A204.1 (cell line): ENCODE measurements around the gene SRGAP2C.
"Not testable (repeated sequence)": the region's sequence is repeated elsewhere in the genome, so short reads cannot be mapped to it uniquely, and the experiment has no call there.

Experiments used
- FAIRE-seq: peaks from 2 replicates; lab custom pipeline; 2012; peaks lifted over from hg19 to GRCh38; lab: Jason Lieb, UNC

Gene SRGAP2C

GRCh38 chr1:121186191-121186590 lies 1.4 kb downstream of the SRGAP2C start:
- FAIRE-seq, result not testable (repeated sequence)

DNA sequence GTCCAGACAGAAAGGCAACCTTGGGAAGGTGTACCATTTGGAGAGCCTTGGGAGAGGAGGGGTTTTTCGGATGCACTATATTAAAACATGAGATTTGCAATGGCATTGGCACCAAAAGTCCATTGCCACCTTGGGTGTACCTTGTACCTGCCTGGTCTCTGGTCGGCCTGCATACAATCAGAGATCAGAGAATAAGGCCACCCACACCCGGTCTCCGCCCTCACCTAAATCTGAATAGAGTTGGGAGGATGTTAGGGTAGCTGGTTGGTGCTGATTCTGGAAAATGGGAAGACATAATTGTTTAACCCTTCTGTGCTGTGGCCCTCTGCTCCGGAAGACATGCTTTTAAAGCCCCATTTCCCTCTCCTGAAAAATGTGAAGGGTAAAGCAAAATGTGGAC lies 3.1 kb downstream of the SRGAP2C start:
- not testable (repeated sequence) for FAIRE-seq

GRCh38 chr1:121192512-121192911 lies 7.7 kb downstream of the SRGAP2C start:
- FAIRE-seq, result not testable (repeated sequence)

- not testable (repeated sequence) for FAIRE-seq
Measured at GRCh38 chr1:121197095-121197882, 12.5 kb downstream of the SRGAP2C start.

GRCh38 chr1:121199763-121200162 lies 15.0 kb downstream of the SRGAP2C start:
- not testable (repeated sequence) for FAIRE-seq

GRCh38 chr1:121200232-121200631 lies 15.5 kb downstream of the SRGAP2C start:
- not testable (repeated sequence) for FAIRE-seq

- FAIRE-seq, result not testable (repeated sequence)
Measured at GRCh38 chr1:121200985-121201981, 16.5 kb downstream of the SRGAP2C start.

DNA sequence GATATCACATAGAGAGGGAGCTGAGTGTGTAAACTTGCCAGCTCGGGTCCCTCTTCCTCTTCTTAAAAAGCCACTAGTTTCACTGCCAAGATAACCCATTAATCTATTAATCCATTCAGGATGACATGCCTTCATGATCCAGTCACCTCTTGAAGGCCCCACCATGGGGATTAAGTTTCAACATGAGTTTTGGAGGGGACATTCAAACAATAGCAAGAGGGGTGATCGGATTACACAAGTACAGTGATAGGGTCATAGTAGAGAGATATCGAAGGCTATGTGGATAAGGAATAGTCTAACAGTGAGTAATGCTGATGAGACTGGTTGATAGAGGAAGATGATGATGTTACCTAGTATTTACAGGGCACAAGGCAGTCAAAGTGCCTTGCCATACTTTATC lies 18.2 kb downstream of the SRGAP2C start:
- FAIRE-seq, result not testable (repeated sequence)

DNA sequence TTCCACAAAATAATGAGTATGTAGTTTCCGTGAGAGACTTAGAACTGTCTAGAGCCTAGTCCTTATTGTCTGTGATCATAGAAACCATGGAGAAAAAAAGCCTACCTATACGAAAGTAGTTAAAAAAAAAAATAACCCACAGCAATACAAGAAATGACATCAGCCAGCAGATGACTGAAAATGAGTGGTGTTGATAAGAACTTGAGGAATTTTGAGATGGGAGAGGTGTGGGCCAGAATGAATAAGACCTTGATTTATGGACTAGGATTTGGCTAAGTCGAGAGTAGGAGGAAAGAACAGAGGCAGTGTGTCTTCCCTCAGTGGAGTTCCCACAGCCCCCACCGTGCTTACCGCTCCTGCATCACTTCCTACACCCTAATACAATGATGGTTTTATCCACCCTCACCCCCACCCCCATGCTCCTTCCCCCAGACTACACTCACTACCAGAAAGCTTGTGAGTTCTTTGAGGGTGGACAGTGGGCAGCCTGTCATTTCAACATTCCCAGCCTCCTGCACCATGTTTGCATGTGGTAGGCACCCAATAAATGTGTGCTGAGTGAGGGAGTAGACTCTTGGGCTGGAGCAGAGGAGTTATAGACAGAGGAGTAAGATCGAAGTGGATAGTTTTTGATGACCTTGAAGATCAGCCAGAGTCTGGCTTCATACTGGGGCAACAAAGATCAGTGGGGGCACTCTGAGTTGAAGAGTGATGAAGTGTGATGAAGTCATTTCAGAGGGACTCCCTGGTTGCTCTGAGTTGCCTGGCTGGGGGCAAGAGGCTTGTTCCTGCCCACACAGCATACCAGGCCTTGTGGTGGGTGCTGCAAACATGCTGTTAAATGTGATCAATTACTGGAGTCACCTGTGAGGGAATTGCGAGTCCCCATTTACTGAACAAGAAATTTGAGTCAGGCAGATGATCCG lies 21.3 kb downstream of the SRGAP2C start:
- FAIRE-seq, result not testable (repeated sequence)

GRCh38 chr1:121207328-121207727 lies 22.6 kb downstream of the SRGAP2C start:
- FAIRE-seq, result not testable (repeated sequence)

DNA sequence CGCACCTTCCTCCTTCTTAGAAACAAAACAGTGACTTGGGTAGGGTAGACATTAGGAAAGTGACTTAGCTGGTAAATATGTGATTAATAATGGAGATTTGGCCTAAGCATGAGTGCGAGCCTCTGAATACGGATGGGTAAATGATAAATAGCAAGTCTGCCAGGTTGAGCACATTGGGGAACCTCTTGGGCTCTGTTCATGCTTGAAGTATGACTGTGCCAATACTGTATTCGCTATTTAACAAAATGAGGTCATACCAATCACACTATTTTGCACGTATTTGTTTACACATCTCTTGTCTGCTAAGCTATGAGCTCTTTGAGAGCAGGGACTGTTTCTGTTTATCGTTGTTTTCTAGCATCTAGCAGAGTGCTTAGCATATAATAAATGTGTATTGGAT lies 23.6 kb downstream of the SRGAP2C start:
- FAIRE-seq, result not testable (repeated sequence)

DNA sequence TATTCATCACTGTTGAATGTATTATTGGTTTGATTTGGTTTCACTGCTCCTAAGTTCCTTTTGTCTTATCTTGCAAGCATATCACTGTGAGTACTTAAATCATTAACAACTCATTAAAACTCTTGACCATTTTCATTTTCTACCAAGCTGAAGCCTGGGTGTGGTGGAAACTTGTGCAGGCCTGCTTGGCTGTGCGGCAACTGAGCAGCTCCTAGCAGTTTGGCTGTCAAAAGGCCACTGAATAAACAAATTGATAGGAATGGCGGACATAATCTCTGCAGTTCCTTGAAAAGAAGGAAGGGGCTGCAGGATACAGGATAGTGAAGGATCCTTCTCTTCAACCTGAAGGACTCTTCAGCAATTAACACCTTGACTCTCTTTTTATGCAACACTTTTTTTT lies 26.0 kb downstream of the SRGAP2C start:
- not testable (repeated sequence) for FAIRE-seq

- FAIRE-seq, result not testable (repeated sequence)
Measured at GRCh38 chr1:121213491-121213890, 28.7 kb downstream of the SRGAP2C start.

DNA sequence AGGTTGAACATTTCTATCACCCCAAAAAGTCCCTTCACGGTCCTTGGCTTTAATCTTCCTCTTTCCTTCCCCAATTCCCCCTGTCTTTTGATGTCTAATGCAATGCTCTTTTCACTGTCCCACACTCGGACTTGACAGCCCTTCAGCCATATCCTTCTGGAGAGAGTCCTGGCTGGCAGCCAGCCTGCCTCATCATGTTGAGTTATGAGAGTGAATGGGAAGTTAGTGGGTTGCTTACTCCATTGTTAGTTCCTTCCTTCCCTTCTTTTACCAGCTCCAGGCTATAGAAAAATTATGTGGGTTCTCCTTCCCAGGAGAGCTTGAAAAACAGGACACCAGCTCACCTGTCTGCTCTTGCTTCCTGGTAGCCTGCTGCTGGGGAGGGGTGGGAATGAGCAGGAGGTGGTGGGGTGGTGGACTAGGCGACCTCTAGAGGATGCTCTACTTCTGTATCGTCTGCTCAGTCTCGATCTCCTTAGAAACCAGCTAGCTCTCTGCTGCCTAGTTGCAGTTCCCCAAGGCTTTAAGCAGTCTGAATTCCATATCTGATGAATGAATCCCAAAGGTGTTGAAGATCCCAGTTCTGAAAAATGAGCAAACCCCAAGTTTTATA lies 29.9 kb downstream of the SRGAP2C start:
- not testable (repeated sequence) for FAIRE-seq

GRCh38 chr1:121215699-121216417 lies 31.1 kb downstream of the SRGAP2C start:
- not testable (repeated sequence) for FAIRE-seq

- not testable (repeated sequence) for FAIRE-seq
Measured at GRCh38 chr1:121216676-121217075, 31.9 kb downstream of the SRGAP2C start.

GRCh38 chr1:121221770-121222169 lies 37.0 kb downstream of the SRGAP2C start:
- FAIRE-seq, result not testable (repeated sequence)

- not testable (repeated sequence) for FAIRE-seq
Measured at GRCh38 chr1:121224714-121225113, 39.9 kb downstream of the SRGAP2C start.

- FAIRE-seq, result not testable (repeated sequence)
Measured at GRCh38 chr1:121226295-121226904, 41.6 kb downstream of the SRGAP2C start.

DNA sequence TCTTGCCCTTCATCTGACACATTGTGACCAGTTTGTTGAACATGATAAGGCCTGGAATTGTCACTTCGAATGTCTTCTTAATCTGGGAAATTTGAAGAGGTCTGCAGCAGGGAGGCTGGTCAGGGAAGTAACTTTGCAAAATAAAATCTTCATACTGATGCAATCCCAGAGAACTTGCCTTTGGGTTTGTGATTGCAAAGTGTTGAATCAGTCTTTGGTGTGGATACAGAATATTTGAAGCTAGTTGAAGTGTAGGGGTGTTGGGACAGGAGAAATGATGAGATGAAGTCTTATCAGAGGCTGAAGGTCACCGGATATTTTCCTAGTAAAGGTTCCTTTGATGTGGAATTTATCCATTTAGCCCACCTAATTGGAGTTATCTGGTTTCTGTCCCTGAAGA lies 42.1 kb downstream of the SRGAP2C start:
- not testable (repeated sequence) for FAIRE-seq
